Lower lobe of right lung (tissue), 2 donors: Measurements from ENCODE around the gene SS18. TPM values are rescaled to one million over a fixed set of nuclear protein-coding genes. Genes with fewer than 3 reads are reported as not detected.

Experiments used
- ATAC-seq, 2 donors: fragments of 200-7000 bp; cut with Tn5 transposase; one replicate each; pipeline ENCODE4 v1.9.1; 2020 to 2022; ENCODE audit warnings: mild to moderate bottlenecking in 2 of 2, moderate library complexity in 2 of 2
- DNase-seq: peaks from one replicate; pipeline ENCODE4 v3.0.0-alpha.2; 2020
- H3K27ac ChIP-seq: fragments of 200-600 bp; one replicate; pipeline ENCODE4 v1.8.0; 2022
- H3K27me3 ChIP-seq: fragments of 200-600 bp; one replicate; pipeline ENCODE4 v1.8.0; 2022; ENCODE audit warnings: low read depth
- H3K36me3 ChIP-seq: fragments of 200-600 bp; one replicate; pipeline ENCODE4 v1.8.0; 2022; ENCODE audit warnings: mild to moderate bottlenecking
- H3K4me1 ChIP-seq: fragments of 200-600 bp; one replicate; pipeline ENCODE4 v1.8.0; 2022
- H3K4me3 ChIP-seq: fragments of 200-600 bp; one replicate; pipeline ENCODE4 v1.8.0; 2022; ENCODE audit warnings: mild to moderate bottlenecking
- H3K9me3 ChIP-seq: fragments of 200-600 bp; one replicate; pipeline ENCODE4 v1.8.0; 2022
- CTCF ChIP-seq: fragments of 200-600 bp; IDR thresholded peaks from one replicate; pipeline ENCODE4 v1.8.0; 2022; ENCODE audit warnings: antibody characterized with exemption, mild to moderate bottlenecking
- intact Hi-C: fragments of 100-400 bp; cut with DNase I; formaldehyde crosslinking; loops from one replicate; pipeline ENCODE4 v1.11.0; 2022
- total RNA-seq: library from RNA; stranded (reverse); fragmentation: NEBNext Ultra II Directional; extraction: Animal tissue kit (Norgen Biotek cat#: 25700); gene quantifications from one replicate; pipeline ENCODE4 v1.2.1, GENCODE V29; 2021
- donor health status: DM: no; HTN: yes; CAD: no; lungs with severe emphysema.

The SS18 gene
- total RNA-seq, 1 donor from 2014 or later: 57.1 TPM

GRCh38 chr18:26008619-26009018 lies 81.8 kb downstream of the SS18 start:
- H3K4me3 ChIP-seq: no peak overlapping the region
- no peaks in the 10 kb centered on the region for H3K4me1 ChIP-seq
- no peaks in the 10 kb centered on the region for H3K9me3 ChIP-seq
- no peaks in the 10 kb centered on the region for H3K27me3 ChIP-seq
- no peak overlapping the region for H3K27ac ChIP-seq
- no peak for ATAC-seq
- H3K36me3 ChIP-seq: no peaks in the 10 kb centered on the region
- no peak for TF ChIP-seq CTCF
- DNase-seq: no peak
- intact Hi-C loops: no loop called here

- peak; percentile 67 to 72 for ATAC-seq
These were observed 82.3 kb downstream of the SS18 start for GRCh38 chr18:26008096-26008495.

GRCh38 chr18:26005950-26006349 lies 84.5 kb downstream of the SS18 start:
- no peaks in the 10 kb centered on the region for H3K27me3 ChIP-seq
- intact Hi-C loops: no loop called here

More at GRCh38 chr18:26008096-26008495, 82.3 kb downstream of the SS18 start:
- H3K27me3 ChIP-seq: no peaks in the 10 kb centered on the region
- H3K36me3 ChIP-seq: no peaks in the 10 kb centered on the region
- peak; percentile 51 for DNase-seq
- H3K27ac ChIP-seq: no peak overlapping the region
- TF ChIP-seq CTCF: no peak
- no peaks in the 10 kb centered on the region for H3K9me3 ChIP-seq
- intact Hi-C loops: no loop called here
- H3K4me1 ChIP-seq: no peaks in the 10 kb centered on the region
- no peak overlapping the region for H3K4me3 ChIP-seq

GRCh38 chr18:26004832-26005231 lies 85.6 kb downstream of the SS18 start:
- DNase-seq: no peak
- TF ChIP-seq CTCF: no peak
- no peak for ATAC-seq
- H3K36me3 ChIP-seq: no peaks in the 10 kb centered on the region
- H3K9me3 ChIP-seq: no peaks in the 10 kb centered on the region
- no peaks in the 10 kb centered on the region for H3K4me1 ChIP-seq
- H3K27ac ChIP-seq: no peak overlapping the region
- no peak overlapping the region for H3K4me3 ChIP-seq
- intact Hi-C loops: no loop called here
- H3K27me3 ChIP-seq: no peaks in the 10 kb centered on the region

More at GRCh38 chr18:26005950-26006349, 84.5 kb downstream of the SS18 start:
- Histone ChIP-seq H3K4me1 (no peaks in the 10 kb centered on the region), H3K4me3 (no peak overlapping the region), H3K27ac (no peak overlapping the region), H3K9me3 (no peaks in the 10 kb centered on the region), H3K36me3 (no peaks in the 10 kb centered on the region)
- DNase-seq (no peak), ATAC-seq (no peak)
- TF ChIP-seq CTCF: no peak

DNA sequence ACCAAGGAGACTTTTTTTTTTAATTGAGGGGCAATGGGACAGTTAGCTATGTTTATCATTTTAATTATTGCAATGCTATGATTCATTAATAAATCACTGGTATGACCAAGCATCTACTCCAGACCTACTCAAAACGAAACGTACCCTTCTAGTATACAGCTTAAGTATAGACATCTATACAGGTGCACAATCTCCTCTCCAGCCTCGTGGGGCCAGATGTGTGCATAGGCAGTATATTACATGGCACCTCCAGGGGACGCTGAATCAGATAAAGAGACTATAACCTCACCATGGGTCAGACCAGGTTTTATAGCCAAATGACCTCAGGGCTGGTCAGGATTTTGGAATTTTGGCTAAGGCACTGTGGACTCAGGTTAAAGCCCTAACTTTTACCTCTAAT lies 86.6 kb downstream of the SS18 start:
- no peak for DNase-seq
- no peak for TF ChIP-seq CTCF
- Histone ChIP-seq H3K9me3 (no peaks in the 10 kb centered on the region), H3K4me3 (no peak overlapping the region), H3K27me3 (no peaks in the 10 kb centered on the region), H3K36me3 (no peaks in the 10 kb centered on the region), H3K27ac (no peak overlapping the region), H3K4me1 (no peaks in the 10 kb centered on the region)
- intact Hi-C loops: no loop called here
- no peak for ATAC-seq

GRCh38 chr18:26003356-26003755 lies 87.1 kb downstream of the SS18 start:
- H3K4me3 ChIP-seq: no peak overlapping the region
- intact Hi-C loops: no loop called here
- ATAC-seq (no peak), DNase-seq (no peak)
- no peak overlapping the region for H3K27ac ChIP-seq
- H3K4me1 ChIP-seq: no peaks in the 10 kb centered on the region
- no peaks in the 10 kb centered on the region for H3K36me3 ChIP-seq
- H3K9me3 ChIP-seq: no peaks in the 10 kb centered on the region
- H3K27me3 ChIP-seq: no peaks in the 10 kb centered on the region
- TF ChIP-seq CTCF: no peak
